HL-60 (cell line): ENCODE measurements around the gene SYNPO2.

Experiments used
- CTCF ChIP-seq: IDR thresholded peaks from one replicate; pipeline ENCODE4 v1.5.1; 2011; ENCODE audit warnings: low read length, control low read depth, inconsistent platforms; ENCODE audit not compliant: insufficient read depth
- POLR2AphosphoS5 ChIP-seq: IDR thresholded peaks from 2 replicates; pipeline ENCODE4 v1.6.1; 2012; ENCODE audit warnings: low read depth
- REST ChIP-seq: IDR thresholded peaks from 2 replicates; pipeline ENCODE4 v1.6.1; 2012; ENCODE audit warnings: low read depth; ENCODE audit not compliant: insufficient replicate concordance

GRCh38 chr4:118968813-118969212 lies 80.2 kb downstream of the SYNPO2 start:
- no peak for TF ChIP-seq CTCF
- TF ChIP-seq POLR2AphosphoS5: no peak
- TF ChIP-seq REST: no peak
